Transverse colon (tissue), 4 donors: ENCODE measurements around the gene LINGO1. TPM values are rescaled to one million over a fixed set of nuclear protein-coding genes. Genes with fewer than 3 reads are reported as not detected.

Source experiments
- DNase-seq: peaks from one replicate; pipeline ENCODE4 v3.0.0-alpha.2; 2019
- H3K27ac ChIP-seq, 4 donors: fragments of 200-600 bp; sonication (generic); 2 replicates each; pipeline ENCODE4 v1.5.1; 2016 to 2018; ENCODE audit warnings: inconsistent platforms in 4 of 4
- H3K27me3 ChIP-seq: fragments of 200-600 bp; sonication (generic); 2 replicates; pipeline ENCODE4 v1.5.1; 2017; ENCODE audit warnings: inconsistent platforms
- H3K36me3 ChIP-seq, 4 donors: fragments of 200-600 bp; sonication (generic); 2 replicates each; pipeline ENCODE4 v1.5.1; 2017 to 2019; ENCODE audit warnings: inconsistent platforms in 4 of 4
- H3K4me1 ChIP-seq, 4 donors: fragments of 200-600 bp; sonication (generic); 2 replicates each; pipeline ENCODE4 v1.5.1; 2017 to 2020; ENCODE audit warnings: inconsistent platforms in 4 of 4
- H3K4me3 ChIP-seq, 4 donors: fragments of 200-600 bp; sonication (generic); 1 replicate in 1 of 4; 2 replicates in 3 of 4; pipeline versions ENCODE4 v1.5.1 to v1.6.1; 2017 to 2019; ENCODE audit warnings: inconsistent platforms in 4 of 4
- H3K9me3 ChIP-seq, 2 donors: fragments of 200-600 bp; sonication (generic); 2 replicates each; pipeline ENCODE4 v1.5.1; 2017 to 2019; ENCODE audit warnings: inconsistent platforms in 2 of 2
- CTCF ChIP-seq, 5 experiments: fragments of 200-600 bp in 3 of 5; fragments of 450-650 bp in 2 of 5; sonication (generic) in 3 of 5; IDR thresholded peaks; 1 replicate in 2 of 5; 2 replicates in 3 of 5; pipeline ENCODE4 v1.5.1; 2016 to 2017; ENCODE audit warnings: antibody characterized with exemption in 5 of 5, inconsistent platforms in 3 of 5, mild to moderate bottlenecking in 2 of 5, moderate library complexity in 1 of 5
- EP300 ChIP-seq: sonication (generic); formaldehyde crosslinking; IDR thresholded peaks from one replicate; pipeline ENCODE4 v1.6.1; 2017; ENCODE audit warnings: antibody characterized with exemption, low read depth
- POLR2A ChIP-seq: fragments of 450-650 bp; IDR thresholded peaks from one replicate; pipeline ENCODE4 v1.6.1; 2016; ENCODE audit warnings: antibody characterized with exemption, mild to moderate bottlenecking, moderate library complexity
- POLR2AphosphoS5 ChIP-seq, 3 donors: sonication (generic); formaldehyde crosslinking; IDR thresholded peaks; one replicate each; pipeline ENCODE4 v1.6.1; 2016; ENCODE audit warnings: antibody characterized with exemption in 3 of 3
- WGBS, 2 donors: methylation state at CpG; one replicate each; pipeline ENCODE4 v1.1.5; 2018; ENCODE audit warnings: low coverage in 1 of 2; 5-methylcytosine and 5-hydroxymethylcytosine counted together
- in situ Hi-C, 4 donors: fragments of 200-750 bp; cut with MboI; loops; one replicate each; pipeline versions ENCODE4 v1.15.0 to v1.15.1; 2017; ENCODE audit warnings: low sequenced_read_pairs in 3 of 4, low pct_ligation_motif_present in 1 of 4, low pct_unique_long_range_greater_than_20kb in 1 of 4
- intact Hi-C: fragments of 100-400 bp; cut with DNase I; formaldehyde crosslinking; loops from one replicate; pipeline ENCODE4 v1.15.1; 2023; ENCODE audit warnings: low total_unique reads
- total RNA-seq, 4 donors: library from RNA; depleted of rRNA; stranded (reverse); fragments of >200 nt; gene quantifications; one replicate each; pipeline ENCODE4 v1.1.0, GENCODE V29; 2016

LINGO1 gene
- total RNA-seq, 4 donors from 2014 or later: 0.27 to 0.95 TPM; not detected in 2

- Histone ChIP-seq H3K9me3 (no peaks in the 10 kb centered on the region), H3K4me3 (no peak overlapping the region), H3K4me1 (peaks cover 0 to 45% (median 14%) of the 10 kb centered on the region in 4 donors), H3K36me3 (no peaks in the 10 kb centered on the region), H3K27me3 (no peaks in the 10 kb centered on the region), H3K27ac (peak overlapping the region in 1 of 4 donors; percentile 18)
- no peak for TF ChIP-seq POLR2AphosphoS5 (IDR thresholded peaks at IDR 0.05)
- TF ChIP-seq POLR2A: no peak
- TF ChIP-seq CTCF (IDR thresholded peaks at IDR 0.05): no peak
- no peak for TF ChIP-seq EP300
- peak; percentile 64 for DNase-seq
- in situ Hi-C loops: no loop called here
- intact Hi-C loops: no loop called here
- 54% methylated on average over 10 of the region's 10 CpGs; no CpG with 5 or more reads in 1 of the 2 donors for WGBS, 2 donors
These were observed 20.9 kb downstream of the LINGO1 start for GRCh38 chr15:77611767-77612166.

DNA sequence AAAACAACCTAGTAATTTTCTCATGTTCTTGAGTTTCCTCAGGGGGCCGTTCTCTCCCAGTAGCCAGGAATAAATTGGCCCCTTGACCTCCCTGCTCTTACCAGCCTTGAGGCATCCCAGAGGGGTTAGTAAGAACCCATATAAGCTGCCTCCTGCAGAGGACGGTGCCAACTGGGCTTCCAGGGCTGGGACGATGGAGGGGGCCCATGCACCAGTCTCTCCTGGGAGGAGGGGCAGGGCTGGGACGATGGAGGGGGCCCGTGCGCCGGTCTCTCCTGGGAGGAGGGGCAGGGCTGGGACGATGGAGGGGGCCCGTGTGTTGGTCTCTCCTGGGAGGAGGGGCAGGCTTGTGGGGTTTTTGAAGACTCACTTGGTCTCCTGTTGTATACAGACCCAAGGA lies 22.0 kb downstream of the LINGO1 start:
- H3K4me3 ChIP-seq: no peak overlapping the region
- H3K36me3 ChIP-seq: no peaks in the 10 kb centered on the region
- 84% methylated on average over 9 of the region's 9 CpGs; no CpG with 5 or more reads in 1 of the 2 donors for WGBS, 2 donors
- H3K4me1 ChIP-seq: peaks cover 6 to 55% (median 23%) of the 10 kb centered on the region in 4 donors
- H3K27ac ChIP-seq: no peak overlapping the region
- TF ChIP-seq CTCF (IDR thresholded peaks at IDR 0.05) (no peak), POLR2A (no peak), EP300 (no peak), POLR2AphosphoS5 (IDR thresholded peaks at IDR 0.05) (no peak)
- in situ Hi-C loops (no loop called here), intact Hi-C loops (no loop called here)
- no peak for DNase-seq
- H3K27me3 ChIP-seq: no peaks in the 10 kb centered on the region
- H3K9me3 ChIP-seq: no peaks in the 10 kb centered on the region

DNA sequence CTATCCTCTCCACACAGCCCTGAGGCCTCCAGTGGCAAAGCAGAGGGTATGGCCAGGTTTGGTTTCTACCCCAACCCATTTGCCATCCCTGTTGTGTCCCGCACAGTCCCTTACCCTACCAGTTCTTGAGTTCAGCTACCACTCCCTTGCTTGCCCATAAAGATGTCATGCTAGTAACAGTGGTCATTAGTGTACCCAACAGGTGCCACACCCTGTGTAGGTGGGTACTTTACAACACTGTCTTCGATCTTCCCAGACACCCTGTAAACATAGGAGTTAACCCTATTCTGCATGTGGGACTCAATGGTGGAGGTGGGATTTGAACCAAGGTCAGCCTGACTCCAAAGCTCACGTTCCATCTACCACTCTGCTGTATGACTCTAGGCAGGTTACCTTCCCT lies 23.2 kb downstream of the LINGO1 start:
- in situ Hi-C loops (no loop called here), intact Hi-C loops (no loop called here)
- H3K4me1 ChIP-seq: peaks cover 10 to 63% (median 27%) of the 10 kb centered on the region in 4 donors
- no peaks in the 10 kb centered on the region for H3K27me3 ChIP-seq
- TF ChIP-seq POLR2AphosphoS5 (IDR thresholded peaks at IDR 0.05) (peak in 1 of 3 donors; percentile 18), CTCF (IDR thresholded peaks at IDR 0.05) (no peak), EP300 (no peak), POLR2A (no peak)
- 55 to 80% methylated on average over 1 to 3 of the region's 3 CpGs for WGBS, 2 donors
- no peaks in the 10 kb centered on the region for H3K36me3 ChIP-seq
- no peaks in the 10 kb centered on the region for H3K9me3 ChIP-seq
- DNase-seq: no peak
- H3K4me3 ChIP-seq: no peak overlapping the region
- peak overlapping the region in 1 of 4 donors; percentile 41 for H3K27ac ChIP-seq

DNA sequence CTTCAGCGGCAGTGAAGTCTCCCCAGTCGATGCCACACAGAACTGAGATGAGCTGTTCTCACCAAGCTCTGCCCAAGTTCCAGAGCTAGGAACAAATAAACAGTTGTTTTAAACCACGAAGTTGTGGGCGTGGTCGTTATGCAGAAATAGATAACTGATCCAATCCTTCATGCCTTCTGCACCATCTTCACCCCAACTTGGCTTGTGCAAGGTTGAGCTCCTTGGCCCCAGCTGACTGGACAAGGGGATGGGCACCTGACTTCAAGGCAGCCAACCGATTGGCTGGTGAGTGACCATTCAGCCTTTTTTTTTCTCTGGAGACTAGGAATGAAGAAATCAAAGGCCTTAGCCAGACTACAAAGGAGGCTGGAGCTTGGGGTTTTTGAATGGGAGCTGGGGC lies 23.9 kb downstream of the LINGO1 start:
- intact Hi-C loops: no loop called here
- Histone ChIP-seq H3K27ac (peak overlapping the region in 1 of 4 donors; percentile 41), H3K9me3 (no peaks in the 10 kb centered on the region), H3K4me1 (peaks cover 10 to 63% (median 27%) of the 10 kb centered on the region in 4 donors), H3K36me3 (no peaks in the 10 kb centered on the region), H3K27me3 (no peaks in the 10 kb centered on the region), H3K4me3 (no peak overlapping the region)
- 78% methylated on average over 6 of the region's 6 CpGs; no CpG with 5 or more reads in 1 of the 2 donors for WGBS, 2 donors
- in situ Hi-C loops: no loop called here
- DNase-seq: no peak
- TF ChIP-seq POLR2A (no peak), EP300 (no peak), CTCF (IDR thresholded peaks at IDR 0.05) (no peak), POLR2AphosphoS5 (IDR thresholded peaks at IDR 0.05) (no peak)
